Retinal pigment epithelial cell (primary cell): ENCODE data around the gene SKI.
"Not testable (repeated sequence)": the region's sequence is repeated elsewhere in the genome, so short reads cannot be mapped to it uniquely, and the experiment has no call there.

Experiments used
- DNase-seq: peaks from one replicate; pipeline ENCODE4 v3.0.0-alpha.2; 2010; ENCODE audit warnings: low read depth
- H3K4me3 ChIP-seq: 2 replicates; pipeline ENCODE4 v1.5.1; 2011; ENCODE audit warnings: mild to moderate bottlenecking, low read length, control low read depth, moderate library complexity
- TF ChIP-seq, protein P1 (sequence below): conservative IDR thresholded peaks from 2 replicates; pipeline ENCODE4 v1.5.1; 2011; ENCODE audit warnings: low read depth, low read length, control low read depth, inconsistent platforms

Gene SKI

DNA sequence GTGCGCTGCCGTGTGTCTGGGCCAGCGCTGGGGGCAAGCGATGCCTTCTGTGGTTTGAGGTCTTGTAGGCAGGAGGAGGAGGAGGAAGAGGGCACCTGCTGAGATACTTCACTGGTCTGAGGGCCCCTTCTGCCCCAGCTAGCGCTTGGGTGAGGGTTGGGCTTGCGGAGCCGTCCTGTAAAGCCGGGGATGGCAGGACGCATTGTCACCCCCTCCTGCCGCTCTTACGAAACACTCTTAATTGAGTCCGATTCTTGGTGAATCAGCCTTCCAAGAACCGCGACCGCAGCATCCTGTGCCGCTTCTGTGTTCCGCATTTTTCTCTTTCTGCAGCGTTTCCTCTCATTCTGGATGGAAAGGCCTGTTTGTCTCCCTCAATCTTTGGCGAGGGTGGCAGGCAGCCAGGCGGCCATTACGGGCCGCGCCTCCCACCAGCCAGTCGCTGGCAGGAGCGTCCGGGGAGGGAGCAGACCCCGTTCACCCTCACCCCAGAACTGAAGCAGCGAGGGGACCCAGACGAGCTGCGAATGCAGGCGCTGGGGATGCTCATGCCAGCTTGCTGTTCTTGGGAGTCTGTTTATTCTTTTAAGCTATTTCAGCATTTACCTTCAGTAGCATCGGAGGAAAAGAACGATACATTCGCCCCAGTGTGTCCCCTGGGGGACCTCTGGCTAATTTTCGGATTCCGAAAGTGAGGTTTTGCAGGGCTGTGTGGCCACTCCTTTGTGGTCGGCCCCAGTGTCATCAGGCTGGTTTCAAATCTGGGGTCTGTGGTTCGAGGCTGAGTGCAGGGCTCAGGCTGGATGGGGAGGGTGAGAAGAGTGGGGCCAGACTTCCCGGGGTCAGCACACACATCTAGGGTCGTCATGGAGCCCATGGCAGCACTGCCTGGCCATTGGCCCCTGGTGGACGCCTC, 62.7 kb downstream of the SKI start:
- no peak overlapping the region for H3K4me3 ChIP-seq
- TF ChIP-seq, protein P1, sequence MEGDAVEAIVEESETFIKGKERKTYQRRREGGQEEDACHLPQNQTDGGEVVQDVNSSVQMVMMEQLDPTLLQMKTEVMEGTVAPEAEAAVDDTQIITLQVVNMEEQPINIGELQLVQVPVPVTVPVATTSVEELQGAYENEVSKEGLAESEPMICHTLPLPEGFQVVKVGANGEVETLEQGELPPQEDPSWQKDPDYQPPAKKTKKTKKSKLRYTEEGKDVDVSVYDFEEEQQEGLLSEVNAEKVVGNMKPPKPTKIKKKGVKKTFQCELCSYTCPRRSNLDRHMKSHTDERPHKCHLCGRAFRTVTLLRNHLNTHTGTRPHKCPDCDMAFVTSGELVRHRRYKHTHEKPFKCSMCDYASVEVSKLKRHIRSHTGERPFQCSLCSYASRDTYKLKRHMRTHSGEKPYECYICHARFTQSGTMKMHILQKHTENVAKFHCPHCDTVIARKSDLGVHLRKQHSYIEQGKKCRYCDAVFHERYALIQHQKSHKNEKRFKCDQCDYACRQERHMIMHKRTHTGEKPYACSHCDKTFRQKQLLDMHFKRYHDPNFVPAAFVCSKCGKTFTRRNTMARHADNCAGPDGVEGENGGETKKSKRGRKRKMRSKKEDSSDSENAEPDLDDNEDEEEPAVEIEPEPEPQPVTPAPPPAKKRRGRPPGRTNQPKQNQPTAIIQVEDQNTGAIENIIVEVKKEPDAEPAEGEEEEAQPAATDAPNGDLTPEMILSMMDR, result no peak
- DNase-seq, result peak; percentile 37

GRCh38 chr1:2291577-2291976, 63.5 kb downstream of the SKI start:
- H3K4me3 ChIP-seq, result no peak overlapping the region
- TF ChIP-seq, protein P1, result no peak
- DNase-seq, result no peak

GRCh38 chr1:2292725-2293450, 64.8 kb downstream of the SKI start:
- no peak for DNase-seq
- no peak overlapping the region for H3K4me3 ChIP-seq
- TF ChIP-seq, protein P1, result no peak

GRCh38 chr1:2294033-2294724, 66.1 kb downstream of the SKI start:
- H3K4me3 ChIP-seq, result no peak overlapping the region
- no peak for DNase-seq
- TF ChIP-seq, protein P1, result no peak

GRCh38 chr1:2294725-2295078, 66.6 kb downstream of the SKI start:
- H3K4me3 ChIP-seq, result no peak overlapping the region
- TF ChIP-seq, protein P1, result no peak
- DNase-seq, result no peak

DNA sequence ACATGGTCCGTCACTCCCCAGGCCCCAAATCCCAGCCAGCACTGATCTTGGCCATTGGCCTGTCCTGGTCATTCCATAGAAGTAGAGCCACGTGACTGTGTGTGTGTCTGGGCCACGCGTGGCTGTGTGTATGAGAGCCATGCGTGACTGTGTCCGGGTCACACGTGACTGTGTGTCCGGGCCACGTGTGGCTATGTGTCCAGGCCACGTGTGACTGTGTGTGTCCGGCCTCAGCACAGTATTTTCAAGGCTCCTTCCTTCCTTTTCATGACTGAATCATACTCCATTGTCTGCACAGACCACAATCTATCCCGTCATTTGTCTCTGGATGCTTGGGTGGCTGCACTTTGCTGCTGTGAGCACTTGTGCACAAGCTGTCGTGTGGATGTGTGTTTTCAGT, 67.4 kb downstream of the SKI start:
- no peak for DNase-seq
- TF ChIP-seq, protein P1, result no peak
- no peak overlapping the region for H3K4me3 ChIP-seq

DNA sequence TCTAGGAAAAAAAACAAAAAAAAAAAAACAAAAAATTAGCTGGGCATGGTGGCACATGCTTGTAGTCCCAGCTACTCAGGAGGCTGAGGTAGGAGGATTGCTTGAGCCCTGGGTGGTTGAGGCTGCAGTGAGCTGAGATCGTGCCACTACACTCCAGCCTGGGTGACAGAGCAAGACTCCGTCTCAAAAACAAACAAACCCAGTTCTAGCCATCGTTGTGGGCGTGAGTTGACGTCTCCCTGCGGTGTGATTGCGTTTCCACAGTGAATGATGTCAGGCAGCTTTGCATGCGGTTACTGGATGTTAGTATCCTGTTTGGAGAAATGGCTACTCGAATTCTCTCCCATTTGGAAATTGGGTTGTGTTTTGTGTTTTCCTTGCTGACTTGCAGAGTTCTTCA, 68.1 kb downstream of the SKI start:
- DNase-seq, H3K4me3 ChIP-seq: not testable (repeated sequence)
